H1 (cell line): ENCODE measurements around the gene RMND5B. TPM values are rescaled to one million over a fixed set of nuclear protein-coding genes. Genes with fewer than 3 reads are reported as not detected.

Experiments
- CTCF ChIA-PET: fragments of 300-600 bp; sonication (Branson Sonifier 250); formaldehyde crosslinking; loops from one replicate; lab custom pipeline; 2021; ENCODE audit not compliant: partially characterized antibody; lab: Charles Lee
- POLR2A ChIA-PET: fragments of 300-600 bp; sonication (Branson Sonifier 250); formaldehyde crosslinking; loops from one replicate; lab custom pipeline; 2021; ENCODE audit warnings: inconsistent platforms; ENCODE audit not compliant: partially characterized antibody; lab: Charles Lee
- DNase-seq, 2 experiments: peaks; one replicate each; pipeline versions ENCODE4 v3.0.0 to v3.0.0-alpha.2; 2010 to 2022; ENCODE audit warnings: low spot score in 2 of 2, low read depth in 1 of 2, mixed read lengths in 1 of 2
- FAIRE-seq: peaks from 2 replicates; lab custom pipeline; 2011; peaks lifted over from hg19 to GRCh38; lab: Jason Lieb, UNC
- H2AFZ ChIP-seq: 2 replicates; pipeline ENCODE4 v1.8.1; 2012; ENCODE audit warnings: low read length, inconsistent platforms
- H2AK5ac ChIP-seq: 2 replicates; pipeline ENCODE4 v1.6.1; 2013; ENCODE audit warnings: low read depth, low read length
- H2BK120ac ChIP-seq: replicated peaks from 2 replicates; pipeline ENCODE3; 2013; ENCODE audit warnings: low read depth, low read length, inconsistent platforms
- H2BK12ac ChIP-seq: 2 replicates; pipeline ENCODE4 v1.6.1; 2013; ENCODE audit warnings: low read depth, low read length
- H2BK15ac ChIP-seq: 2 replicates; pipeline ENCODE4 v1.6.1; 2013; ENCODE audit warnings: low read length
- H2BK20ac ChIP-seq: 2 replicates; pipeline ENCODE4 v1.6.1; 2013; ENCODE audit warnings: low read length
- H2BK5ac ChIP-seq: 2 replicates; pipeline ENCODE4 v1.6.1; 2013; ENCODE audit warnings: low read depth, low read length
- H3K14ac ChIP-seq: 2 replicates; pipeline ENCODE4 v1.6.1; 2013; ENCODE audit warnings: inconsistent platforms; ENCODE audit not compliant: insufficient read length
- H3K18ac ChIP-seq: 2 replicates; pipeline ENCODE4 v1.6.1; 2013; ENCODE audit warnings: low read length; ENCODE audit errors: extremely low read depth
- H3K23ac ChIP-seq: 2 replicates; pipeline ENCODE4 v1.6.1; 2013; ENCODE audit warnings: inconsistent platforms; ENCODE audit not compliant: insufficient read length
- H3K23me2 ChIP-seq: 2 replicates; pipeline ENCODE4 v1.6.1; 2013; ENCODE audit warnings: low read depth, low read length
- H3K27ac ChIP-seq: 2 replicates; pipeline ENCODE4 v1.6.1; 2011; ENCODE audit warnings: low read depth, low read length, inconsistent platforms
- H3K27me3 ChIP-seq, 4 experiments: replicated peaks in 1 of 4; 1 replicate in 1 of 4; 2 replicates in 3 of 4; pipeline versions ENCODE4 v1.6.1 to v1.8.1; 2011 to 2013; ENCODE audit warnings: low read length in 3 of 4, mild to moderate bottlenecking in 3 of 4, inconsistent platforms in 2 of 4, mixed read lengths in 2 of 4, moderate library complexity in 1 of 4; ENCODE audit not compliant: control insufficient read depth in 3 of 4, insufficient read depth in 3 of 4; ENCODE audit errors: extremely low read depth in 1 of 4
- H3K36me3 ChIP-seq, 4 experiments: 2 replicates each; pipeline versions ENCODE4 v1.6.1 to v1.8.1; 2011 to 2013; ENCODE audit warnings: mild to moderate bottlenecking in 4 of 4, low read length in 3 of 4, moderate library complexity in 2 of 4, control low read depth in 1 of 4, inconsistent platforms in 1 of 4; ENCODE audit not compliant: insufficient read depth in 4 of 4, control insufficient read depth in 2 of 4
- H3K4ac ChIP-seq: replicated peaks from 2 replicates; pipeline ENCODE3; 2013; ENCODE audit warnings: low read length, low read depth, mixed read lengths, inconsistent platforms; ENCODE audit not compliant: insufficient read length
- H3K4me1 ChIP-seq, 4 experiments: replicated peaks in 1 of 4; 1 replicate in 1 of 4; 2 replicates in 3 of 4; pipeline versions ENCODE4 v1.6.1 to v1.8.1; 2011 to 2013; ENCODE audit warnings: low read length in 3 of 4, inconsistent platforms in 2 of 4, mixed read lengths in 1 of 4; ENCODE audit not compliant: insufficient read depth in 4 of 4, control insufficient read depth in 3 of 4
- H3K4me2 ChIP-seq, 2 experiments: 2 replicates each; pipeline versions ENCODE4 v1.6.1 to v1.8.1; 2011 to 2013; ENCODE audit warnings: low read depth in 2 of 2, low read length in 2 of 2, control low read depth in 1 of 2, inconsistent platforms in 1 of 2, mild to moderate bottlenecking in 1 of 2; ENCODE audit not compliant: insufficient read depth in 1 of 2
- H3K4me3 ChIP-seq, 4 experiments: fragments of 200-600, 300-600 bp in 1 of 4; sonication (generic), shearing (Covaris generic), sonication (Bioruptor Twin) in 1 of 4; 2 replicates each; pipeline versions ENCODE4 v1.5.1 to v1.8.1; 2011 to 2016; ENCODE audit warnings: low read length in 4 of 4, low read depth in 3 of 4, control low read depth in 2 of 4, inconsistent platforms in 2 of 4, mild to moderate bottlenecking in 2 of 4, mixed read lengths in 1 of 4, moderate library complexity in 1 of 4; ENCODE audit not compliant: insufficient read depth in 2 of 4; ENCODE audit errors: extremely low read depth in 1 of 4
- H3K56ac ChIP-seq: replicated peaks from 2 replicates; pipeline ENCODE3; 2013; ENCODE audit warnings: low read depth, mild to moderate bottlenecking, mixed read lengths, low read length, inconsistent platforms; ENCODE audit not compliant: insufficient read length
- H3K79me1 ChIP-seq: 2 replicates; pipeline ENCODE4 v1.6.1; 2013; ENCODE audit warnings: low read depth, low read length, control low read depth
- H3K79me2 ChIP-seq, 2 experiments: 2 replicates each; pipeline versions ENCODE4 v1.6.1 to v1.8.1; 2012 to 2013; ENCODE audit warnings: low read length in 2 of 2, mild to moderate bottlenecking in 2 of 2, inconsistent platforms in 1 of 2; ENCODE audit not compliant: insufficient read depth in 2 of 2, control insufficient read depth in 1 of 2
- H3K9ac ChIP-seq, 4 experiments: replicated peaks in 1 of 4; 1 replicate in 1 of 4; 2 replicates in 3 of 4; pipeline versions ENCODE4 v1.6.1 to v1.8.1; 2011 to 2013; ENCODE audit warnings: low read depth in 3 of 4, low read length in 3 of 4, control low read depth in 2 of 4, mild to moderate bottlenecking in 2 of 4, moderate library complexity in 2 of 4, inconsistent platforms in 1 of 4; ENCODE audit errors: extremely low read depth in 1 of 4
- H3K9me3 ChIP-seq, 2 experiments: 2 replicates each; pipeline versions ENCODE4 v1.6.1 to v1.8.1; 2012 to 2013; ENCODE audit warnings: mild to moderate bottlenecking in 2 of 2, moderate library complexity in 2 of 2, control low read depth in 1 of 2, inconsistent platforms in 1 of 2, low read depth in 1 of 2, low read length in 1 of 2, mixed read lengths in 1 of 2; ENCODE audit not compliant: insufficient read depth in 2 of 2
- H4K20me1 ChIP-seq, 2 experiments: replicated peaks in 1 of 2; 2 replicates each; pipeline versions ENCODE3 to v1.8.1; 2011 to 2013; ENCODE audit warnings: inconsistent platforms in 2 of 2, low read length in 2 of 2, mild to moderate bottlenecking in 1 of 2; ENCODE audit not compliant: insufficient read depth in 2 of 2, control insufficient read depth in 1 of 2
- H4K5ac ChIP-seq: 2 replicates; pipeline ENCODE4 v1.6.1; 2013; ENCODE audit warnings: low read length, low read depth, mixed read lengths, inconsistent platforms; ENCODE audit not compliant: insufficient read length
- H4K8ac ChIP-seq: 2 replicates; pipeline ENCODE4 v1.8.0; 2013; ENCODE audit warnings: mild to moderate bottlenecking, moderate library complexity, low read length, inconsistent platforms; ENCODE audit not compliant: insufficient read depth; ENCODE audit errors: extremely low read depth
- H4K91ac ChIP-seq: replicated peaks from 2 replicates; pipeline ENCODE3; 2013; ENCODE audit warnings: low read length, mixed read lengths, inconsistent platforms; ENCODE audit not compliant: insufficient read length
- BCL11A ChIP-seq, 2 experiments: IDR thresholded peaks; one replicate each; pipeline ENCODE4 v1.6.1; 2011; ENCODE audit warnings: low read depth in 2 of 2, low read length in 2 of 2, mild to moderate bottlenecking in 2 of 2
- CHD1 ChIP-seq: IDR thresholded peaks from 2 replicates; pipeline ENCODE4 v1.6.1; 2012; ENCODE audit warnings: low read depth, low read length, improper control_type of control experiment
- CHD2 ChIP-seq: IDR thresholded peaks from 2 replicates; pipeline ENCODE4 v1.6.1; 2012; ENCODE audit warnings: low read length, improper control_type of control experiment
- CREB1 ChIP-seq: IDR thresholded peaks from 2 replicates; pipeline ENCODE4 v1.6.1; 2012; ENCODE audit warnings: inconsistent platforms
- FOSL1 ChIP-seq: IDR thresholded peaks from 2 replicates; pipeline ENCODE4 v1.6.1; 2011; ENCODE audit warnings: mild to moderate bottlenecking, low read depth, low read length, moderate library complexity; ENCODE audit not compliant: insufficient read depth
- KDM4A ChIP-seq: IDR thresholded peaks from one replicate; pipeline ENCODE4 v1.7.1; 2012; ENCODE audit warnings: low read depth, mild to moderate bottlenecking, moderate library complexity, low read length, inconsistent platforms; ENCODE audit not compliant: severe bottlenecking
- MAFK ChIP-seq: IDR thresholded peaks from 2 replicates; pipeline ENCODE4 v1.6.1; 2012; ENCODE audit warnings: low read depth, mild to moderate bottlenecking, improper control_type of control experiment, low read length
- RFX5 ChIP-seq: IDR thresholded peaks from 2 replicates; pipeline ENCODE4 v1.6.1; 2011; ENCODE audit warnings: low read depth, low read length, improper control_type of control experiment, borderline replicate concordance
- SIX5 ChIP-seq: IDR thresholded peaks from 2 replicates; pipeline ENCODE4 v1.6.1; 2011; ENCODE audit warnings: mild to moderate bottlenecking, low read depth, low read length
- SP2 ChIP-seq: IDR thresholded peaks from 2 replicates; pipeline ENCODE4 v1.6.1; 2012; ENCODE audit warnings: mild to moderate bottlenecking, low read length, inconsistent platforms
- USF2 ChIP-seq: IDR thresholded peaks from 2 replicates; pipeline ENCODE4 v1.6.1; 2011; ENCODE audit warnings: low read length, improper control_type of control experiment
- WGBS, 2 experiments: shearing (Covaris generic) in 1 of 2; methylation state at CpG; one replicate each; pipeline versions ENCODE4 v1.1.6 to v1.1.7; 2013 to 2015; ENCODE audit warnings: low lambda C conversion rate in 2 of 2, mixed read lengths in 2 of 2, inconsistent platforms in 1 of 2, low coverage in 1 of 2, missing lambda C conversion rate in 1 of 2; ENCODE audit not compliant: insufficient replicate concordance in 2 of 2, insufficient coverage in 1 of 2, insufficient read length in 1 of 2; ENCODE audit errors: extremely low coverage in 1 of 2, missing lambda C conversion rate in 1 of 2; 5-methylcytosine and 5-hydroxymethylcytosine counted together
- polyA plus RNA-seq, 7 experiments: library from polyadenylated mRNA; depleted of rRNA in 3 of 7; stranded (reverse) in 5 of 7; unstranded in 2 of 7; fragments of >200 nt in 5 of 7; fragments of 200-250 nt in 2 of 7; gene quantifications; 1 replicate in 5 of 7; 2 replicates in 1 of 7; 4 replicates in 1 of 7; pipeline versions ENCODE4 v1.2.1 to v1.2.3, GENCODE V29; 2011 to 2013; ENCODE audit warnings: missing spikeins in 2 of 7, mixed read lengths in 2 of 7
- total RNA-seq: library from RNA; stranded (reverse); fragmentation: NEBNext Ultra II Directional; extraction: Animal tissue kit (Norgen Biotek cat#: 25700); gene quantifications from 2 replicates; pipeline ENCODE4 v1.2.1, GENCODE V29; 2021

Gene RMND5B
- total and polyA plus RNA-seq, 2 of the 8 experiments (the other 6 are each of a cell fraction or from before 2014, with no cell fraction given) = 75.9 to 90.2 TPM

DNA sequence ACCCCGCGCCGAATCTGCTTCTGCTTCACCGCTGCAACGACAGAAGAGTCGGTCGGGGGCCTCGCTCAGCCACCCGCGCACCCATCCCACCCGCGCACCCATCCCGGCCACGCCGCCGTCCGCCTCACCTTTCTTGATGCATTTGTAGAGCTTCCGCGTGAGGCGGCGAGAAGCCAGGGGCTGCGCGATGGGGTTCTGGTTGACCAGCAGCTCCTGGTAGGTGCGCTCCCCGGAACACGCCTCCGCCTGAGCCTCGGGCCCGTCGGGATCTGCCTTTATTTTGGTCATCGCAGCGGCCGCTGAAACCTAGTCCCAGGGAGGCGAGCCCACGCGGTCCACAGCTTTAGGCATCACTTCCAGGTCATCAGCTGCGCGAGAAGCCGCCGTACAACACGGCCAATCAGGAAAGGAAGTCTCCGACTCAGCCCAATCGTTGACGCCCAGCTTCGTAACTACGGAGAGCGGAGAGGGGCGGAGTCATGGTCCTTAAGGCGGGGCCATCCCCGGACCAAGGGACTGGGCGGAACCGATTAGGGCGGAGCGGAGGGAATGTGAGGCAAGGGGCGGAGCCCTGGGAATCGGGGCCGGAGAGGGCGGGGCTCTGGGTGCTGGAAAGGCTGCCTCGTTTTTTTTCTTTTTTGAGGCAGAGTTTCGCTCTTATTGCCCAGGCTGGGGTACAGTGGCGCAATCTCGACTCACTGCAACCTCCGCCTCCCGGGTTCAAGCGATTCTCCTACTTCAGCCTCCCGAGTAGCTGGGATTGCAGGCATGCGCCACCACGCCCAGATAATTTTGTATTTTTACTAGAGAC is 22.9 kb downstream of the RMND5B start, which contains the start of gene NHP2:
Gene NHP2 (minus strand): TSS at position 356 of the 811 bp plus-strand sequence. CDS start 68 bp downstream, at position 288.
- DNase-seq (peak; percentile 95 to 99), FAIRE-seq (peak; percentile 88)
- 6% methylated on average over 61 of the region's 68 CpGs; no CpG with 5 or more reads in 1 of the 2 experiments for WGBS, 2 experiments
- 0 out of 2 replicates have a peak within 1 kb of the TSS, but pooled peaks have one; percentile 48 for H2BK20ac ChIP-seq
- no peak within 1 kb of the TSS for H3K14ac ChIP-seq
- H3K9me3 ChIP-seq = no peaks in the 10 kb centered on the region
- H3K36me3 ChIP-seq = peaks cover 17 to 30% (median 22%) of the 10 kb centered on the region in 4 experiments
- peak within 1 kb of the TSS; percentile 65; the same call in 1 of the 2 replicates for H2AK5ac ChIP-seq
- H3K4ac ChIP-seq = peak within 1 kb of the TSS; percentile 21
- peak within 1 kb of the TSS; percentile 35; the same call in 1 of the 2 replicates for H3K27ac ChIP-seq
- H2BK12ac ChIP-seq = peak within 1 kb of the TSS; percentile 68; the same call in 1 of the 2 replicates
- H3K4me1 ChIP-seq = peaks cover 0 to 3% (median 2%) of the 10 kb centered on the region in 4 experiments; a peak in 4 of 7 replicates
- ChIA-PET CTCF (interaction anchor here (0.6 to 24.6 kb wide), 7 partner anchors 10 to 697 kb away, joined by 3 to 515 read pairs (median 5); no protein-coding TSS in a partner anchor), POLR2A (interaction anchor here (0.9 to 40.7 kb wide), 19 partner anchors 9 to 171 kb away, joined by 3 to 1250 read pairs (median 6); partner anchors contain the start of genes HNRNPAB, N4BP3, PHYKPL and RMND5B)
- peak within 1 kb of the TSS; percentile 4 for H3K18ac ChIP-seq
- no peak within 1 kb of the TSS for H2BK120ac ChIP-seq
- peak within 1 kb of the TSS; percentile 96 for H4K8ac ChIP-seq
- no peak within 1 kb of the TSS for H3K56ac ChIP-seq
- H3K4me3 ChIP-seq = peak within 1 kb of the TSS; percentile 81 to 89 (median 86)
- H2AFZ ChIP-seq = no peak within 1 kb of the TSS
- peak within 1 kb of the TSS; percentile 83 to 96 (median 88) for H3K9ac ChIP-seq
- H2BK15ac ChIP-seq = no peak within 1 kb of the TSS; the same call in 1 of the 2 replicates
- no peak within 1 kb of the TSS for H4K5ac ChIP-seq
- H3K27me3 ChIP-seq = no peaks in the 10 kb centered on the region
- no peak within 1 kb of the TSS for H4K91ac ChIP-seq
- H3K79me1 ChIP-seq = peaks cover 6% of the 10 kb centered on the region
- H3K23me2 ChIP-seq = peaks cover 6% of the 10 kb centered on the region; the same call in 1 of the 2 replicates
- H3K4me2 ChIP-seq = peak within 1 kb of the TSS; percentile 85 to 87
- peaks cover 0 to 12% of the 10 kb centered on the region in 2 experiments; a peak in 2 of 4 replicates for H3K79me2 ChIP-seq
- peaks cover 8 to 9% of the 10 kb centered on the region in 2 experiments for H4K20me1 ChIP-seq
- H2BK5ac ChIP-seq = peak within 1 kb of the TSS; percentile 73
- no peak within 1 kb of the TSS for H3K23ac ChIP-seq
- TF ChIP-seq FOSL1 (no peak), CREB1 (peak; percentile 98), RFX5 (no peak), USF2 (no peak), MAFK (no peak), KDM4A (peak; percentile 87), CHD2 (no peak), BCL11A (IDR thresholded peaks at IDR 0.05; ENCODE audit: low read depth in 2 of 2, low read length in 2 of 2) (no peak), SP2 (no peak), SIX5 (no peak), CHD1 (no peak)
